Thyroid gland (tissue), 4 donors: Measurements from ENCODE around the gene FCGR1A. TPM values are rescaled to one million over a fixed set of nuclear protein-coding genes. Genes with fewer than 3 reads are reported as not detected.
"Not testable (repeated sequence)": the region's sequence is repeated elsewhere in the genome, so short reads cannot be mapped to it uniquely, and the experiment has no call there.

Experiments
- DNase-seq, 2 donors: peaks; one replicate each; pipeline ENCODE4 v3.0.0-alpha.2; 2019
- H3K27ac ChIP-seq, 3 donors: fragments of 200-600 bp; sonication (generic); 1 replicate in 2 of 3; 2 replicates in 1 of 3; pipeline ENCODE4 v1.5.1; 2016 to 2019; ENCODE audit warnings: mild to moderate bottlenecking in 1 of 3, moderate library complexity in 1 of 3
- H3K27me3 ChIP-seq: fragments of 200-600 bp; sonication (generic); one replicate; pipeline ENCODE4 v1.5.1; 2019
- H3K36me3 ChIP-seq, 2 donors: fragments of 200-600 bp; sonication (generic); one replicate each; pipeline ENCODE4 v1.5.1; 2016 to 2019
- H3K4me1 ChIP-seq, 2 donors: fragments of 200-600 bp; sonication (generic); one replicate each; pipeline ENCODE4 v1.5.1; 2017 to 2019
- H3K4me3 ChIP-seq, 3 donors: fragments of 200-600 bp; sonication (generic); replicated peaks in 1 of 3; 1 replicate in 2 of 3; 2 replicates in 1 of 3; pipeline ENCODE4 v1.5.1; 2016; ENCODE audit warnings: mild to moderate bottlenecking in 1 of 3
- H3K9me3 ChIP-seq: fragments of 200-600 bp; sonication (generic); one replicate; pipeline ENCODE4 v1.5.1; 2017
- WGBS, 2 donors: methylation state at CpG; one replicate each; pipeline ENCODE4 v1.1.5; 2017; 5-methylcytosine and 5-hydroxymethylcytosine counted together
- intact Hi-C: fragments of 100-400 bp; cut with DNase I; formaldehyde crosslinking; loops from one replicate; pipeline ENCODE4 v1.15.1; 2023
- total RNA-seq, 4 donors: library from RNA; depleted of rRNA; stranded (reverse); fragments of >200 nt; gene quantifications; one replicate each; pipeline ENCODE4 v1.2.3, GENCODE V29; 2016

Gene FCGR1A
- total RNA-seq, 4 donors from 2014 or later, result 2.1 to 13.5 (median 2.4) TPM

GRCh38 chr1:149755294-149755693, 27.2 kb upstream of the FCGR1A start:
- H3K36me3 ChIP-seq, intact Hi-C loops, H3K4me1 ChIP-seq, H3K4me3 ChIP-seq, H3K27ac ChIP-seq, H3K9me3 ChIP-seq, H3K27me3 ChIP-seq, DNase-seq: not testable (repeated sequence)
- WGBS, 2 donors, result 82 to 95% methylated on average over 2 of the region's 2 CpGs

GRCh38 chr1:149762294-149762693, 20.2 kb upstream of the FCGR1A start:
- H3K27ac ChIP-seq, DNase-seq, intact Hi-C loops, H3K36me3 ChIP-seq, H3K4me3 ChIP-seq, H3K4me1 ChIP-seq, H3K27me3 ChIP-seq, H3K9me3 ChIP-seq: not testable (repeated sequence)
- WGBS, 2 donors, result 30 to 70% methylated on average over 1 to 2 of the region's 2 CpGs

- H3K27me3 ChIP-seq, H3K4me1 ChIP-seq, H3K36me3 ChIP-seq, H3K27ac ChIP-seq, H3K4me3 ChIP-seq, intact Hi-C loops, DNase-seq, H3K9me3 ChIP-seq: not testable (repeated sequence)
- 75 to 92% methylated on average over 1 of the region's 1 CpG for WGBS, 2 donors
Measured at GRCh38 chr1:149764087-149764800, 18.2 kb upstream of the FCGR1A start.

GRCh38 chr1:149766241-149766640, 16.3 kb upstream of the FCGR1A start:
- H3K4me1 ChIP-seq, H3K27ac ChIP-seq, H3K9me3 ChIP-seq, H3K36me3 ChIP-seq, H3K27me3 ChIP-seq, H3K4me3 ChIP-seq, intact Hi-C loops, DNase-seq: not testable (repeated sequence)
- 100% methylated on average over 1 of the region's 1 CpG; no CpG with 5 or more reads in 1 of the 2 donors for WGBS, 2 donors

GRCh38 chr1:149769216-149769615, 13.3 kb upstream of the FCGR1A start:
- intact Hi-C loops, result not testable (repeated sequence)

GRCh38 chr1:149770661-149771060, 11.8 kb upstream of the FCGR1A start:
- H3K4me1 ChIP-seq, H3K9me3 ChIP-seq, H3K36me3 ChIP-seq, intact Hi-C loops, H3K27ac ChIP-seq, H3K4me3 ChIP-seq, DNase-seq, H3K27me3 ChIP-seq: not testable (repeated sequence)
- 86 to 87% methylated on average over 4 of the region's 4 CpGs for WGBS, 2 donors

More at GRCh38 chr1:149769216-149769615, 13.3 kb upstream of the FCGR1A start:
- H3K27ac ChIP-seq, H3K4me3 ChIP-seq, H3K4me1 ChIP-seq, H3K36me3 ChIP-seq, DNase-seq, H3K27me3 ChIP-seq, H3K9me3 ChIP-seq: not testable (repeated sequence)
- WGBS, 2 donors, result no CpG with 5 or more reads among the region's 1 CpG

- H3K27ac ChIP-seq, H3K4me3 ChIP-seq, H3K36me3 ChIP-seq, H3K4me1 ChIP-seq, DNase-seq, intact Hi-C loops, H3K27me3 ChIP-seq, H3K9me3 ChIP-seq: not testable (repeated sequence)
- WGBS, 2 donors, result 100% methylated on average over 1 of the region's 4 CpGs; no CpG with 5 or more reads in 1 of the 2 donors
Measured at GRCh38 chr1:149771653-149772425, 10.7 kb upstream of the FCGR1A start.

GRCh38 chr1:149775510-149776147, 6.9 kb upstream of the FCGR1A start:
- intact Hi-C loops, H3K36me3 ChIP-seq, H3K27me3 ChIP-seq, DNase-seq, H3K4me3 ChIP-seq, H3K9me3 ChIP-seq, H3K27ac ChIP-seq, H3K4me1 ChIP-seq: not testable (repeated sequence)
- WGBS, 2 donors, result 63 to 72% methylated on average over 1 of the region's 3 CpGs

- H3K9me3 ChIP-seq, DNase-seq, intact Hi-C loops, H3K4me1 ChIP-seq, H3K4me3 ChIP-seq, H3K27me3 ChIP-seq, H3K27ac ChIP-seq, H3K36me3 ChIP-seq: not testable (repeated sequence)
- WGBS, 2 donors, result 31 to 37% methylated on average over 2 of the region's 3 CpGs
Measured at GRCh38 chr1:149777084-149777483, 5.4 kb upstream of the FCGR1A start.

GRCh38 chr1:149778313-149778712, 4.2 kb upstream of the FCGR1A start:
- intact Hi-C loops, H3K27ac ChIP-seq, DNase-seq, H3K27me3 ChIP-seq, H3K9me3 ChIP-seq, H3K36me3 ChIP-seq, H3K4me1 ChIP-seq, H3K4me3 ChIP-seq: not testable (repeated sequence)
- no CpG with 5 or more reads among the region's 1 CpG for WGBS, 2 donors

GRCh38 chr1:149781413-149781984, 995 bp upstream of the FCGR1A start:
- 83 to 91% methylated on average over 5 of the region's 5 CpGs for WGBS, 2 donors
- intact Hi-C loops, H3K4me1 ChIP-seq, H3K27me3 ChIP-seq, H3K27ac ChIP-seq, H3K36me3 ChIP-seq, H3K4me3 ChIP-seq, H3K9me3 ChIP-seq, DNase-seq: not testable (repeated sequence)

GRCh38 chr1:149783289-149783688, 795 bp downstream of the FCGR1A start:
- H3K4me3 ChIP-seq, H3K27me3 ChIP-seq, H3K36me3 ChIP-seq, H3K4me1 ChIP-seq, intact Hi-C loops, H3K27ac ChIP-seq, H3K9me3 ChIP-seq, DNase-seq: not testable (repeated sequence)
- WGBS, 2 donors, result no CpG with 5 or more reads among the region's 2 CpGs
